Lower lobe of right lung (tissue), 2 donors: ENCODE results near the gene SLC45A2. TPM values are rescaled to one million over a fixed set of nuclear protein-coding genes. Genes with fewer than 3 reads are reported as not detected.

ENCODE experiments used
- ATAC-seq, 2 donors: fragments of 200-7000 bp; cut with Tn5 transposase; one replicate each; pipeline ENCODE4 v1.9.1; 2020 to 2022; ENCODE audit warnings: mild to moderate bottlenecking in 2 of 2, moderate library complexity in 2 of 2
- DNase-seq: peaks from one replicate; pipeline ENCODE4 v3.0.0-alpha.2; 2020
- H3K27ac ChIP-seq: fragments of 200-600 bp; one replicate; pipeline ENCODE4 v1.8.0; 2022
- H3K27me3 ChIP-seq: fragments of 200-600 bp; one replicate; pipeline ENCODE4 v1.8.0; 2022; ENCODE audit warnings: low read depth
- H3K36me3 ChIP-seq: fragments of 200-600 bp; one replicate; pipeline ENCODE4 v1.8.0; 2022; ENCODE audit warnings: mild to moderate bottlenecking
- H3K4me1 ChIP-seq: fragments of 200-600 bp; one replicate; pipeline ENCODE4 v1.8.0; 2022
- H3K4me3 ChIP-seq: fragments of 200-600 bp; one replicate; pipeline ENCODE4 v1.8.0; 2022; ENCODE audit warnings: mild to moderate bottlenecking
- H3K9me3 ChIP-seq: fragments of 200-600 bp; one replicate; pipeline ENCODE4 v1.8.0; 2022
- intact Hi-C: fragments of 100-400 bp; cut with DNase I; formaldehyde crosslinking; loops from one replicate; pipeline ENCODE4 v1.11.0; 2022
- total RNA-seq: library from RNA; stranded (reverse); fragmentation: NEBNext Ultra II Directional; extraction: Animal tissue kit (Norgen Biotek cat#: 25700); gene quantifications from one replicate; pipeline ENCODE4 v1.2.1, GENCODE V29; 2021
- TF ChIP-seq, protein P1 (sequence below): fragments of 200-600 bp; IDR thresholded peaks from one replicate; pipeline ENCODE4 v1.8.0; 2022; ENCODE audit warnings: antibody characterized with exemption, mild to moderate bottlenecking
- donor health status: DM: no; HTN: yes; CAD: no; lungs with severe emphysema.

The SLC45A2 gene
- total RNA-seq, 1 donor from 2014 or later = not detected

DNA sequence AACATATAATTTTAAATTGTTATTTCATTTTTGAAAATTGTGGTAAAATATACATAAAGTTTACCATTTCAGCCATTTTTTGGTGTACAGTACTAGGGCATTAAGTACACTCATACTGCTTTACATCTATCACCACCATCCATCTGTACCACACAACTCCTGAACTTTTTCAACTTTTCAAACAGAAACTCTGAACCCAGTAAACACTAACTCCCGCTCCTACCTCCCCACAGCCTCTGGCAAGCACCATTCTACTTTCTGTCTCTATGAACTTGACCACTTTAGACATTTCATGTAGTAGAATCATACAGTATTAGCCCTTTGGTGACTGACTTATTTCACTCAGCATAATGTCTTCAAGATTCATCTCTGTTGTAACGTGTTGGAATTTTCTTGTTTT lies 8.4 kb upstream of the SLC45A2 start:
- Histone ChIP-seq H3K9me3 (no peaks in the 10 kb centered on the region), H3K27ac (no peak overlapping the region), H3K4me3 (no peak overlapping the region), H3K27me3 (no peaks in the 10 kb centered on the region), H3K36me3 (peaks cover 26% of the 10 kb centered on the region), H3K4me1 (peaks cover 8% of the 10 kb centered on the region)
- TF ChIP-seq, protein P1, sequence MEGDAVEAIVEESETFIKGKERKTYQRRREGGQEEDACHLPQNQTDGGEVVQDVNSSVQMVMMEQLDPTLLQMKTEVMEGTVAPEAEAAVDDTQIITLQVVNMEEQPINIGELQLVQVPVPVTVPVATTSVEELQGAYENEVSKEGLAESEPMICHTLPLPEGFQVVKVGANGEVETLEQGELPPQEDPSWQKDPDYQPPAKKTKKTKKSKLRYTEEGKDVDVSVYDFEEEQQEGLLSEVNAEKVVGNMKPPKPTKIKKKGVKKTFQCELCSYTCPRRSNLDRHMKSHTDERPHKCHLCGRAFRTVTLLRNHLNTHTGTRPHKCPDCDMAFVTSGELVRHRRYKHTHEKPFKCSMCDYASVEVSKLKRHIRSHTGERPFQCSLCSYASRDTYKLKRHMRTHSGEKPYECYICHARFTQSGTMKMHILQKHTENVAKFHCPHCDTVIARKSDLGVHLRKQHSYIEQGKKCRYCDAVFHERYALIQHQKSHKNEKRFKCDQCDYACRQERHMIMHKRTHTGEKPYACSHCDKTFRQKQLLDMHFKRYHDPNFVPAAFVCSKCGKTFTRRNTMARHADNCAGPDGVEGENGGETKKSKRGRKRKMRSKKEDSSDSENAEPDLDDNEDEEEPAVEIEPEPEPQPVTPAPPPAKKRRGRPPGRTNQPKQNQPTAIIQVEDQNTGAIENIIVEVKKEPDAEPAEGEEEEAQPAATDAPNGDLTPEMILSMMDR = no peak
- ATAC-seq (no peak), DNase-seq (no peak)
- intact Hi-C loops = no loop called here

- DNase-seq = no peak
- TF ChIP-seq, protein P1 = no peak
- H3K27ac ChIP-seq = no peak overlapping the region
- no peaks in the 10 kb centered on the region for H3K9me3 ChIP-seq
- intact Hi-C loops = no loop called here
- H3K27me3 ChIP-seq = no peaks in the 10 kb centered on the region
- H3K4me3 ChIP-seq = no peak overlapping the region
- no peaks in the 10 kb centered on the region for H3K4me1 ChIP-seq
- ATAC-seq = no peak
- H3K36me3 ChIP-seq = peaks cover 32% of the 10 kb centered on the region
Measured at GRCh38 chr5:33985447-33985846, 954 bp upstream of the SLC45A2 start.

DNA sequence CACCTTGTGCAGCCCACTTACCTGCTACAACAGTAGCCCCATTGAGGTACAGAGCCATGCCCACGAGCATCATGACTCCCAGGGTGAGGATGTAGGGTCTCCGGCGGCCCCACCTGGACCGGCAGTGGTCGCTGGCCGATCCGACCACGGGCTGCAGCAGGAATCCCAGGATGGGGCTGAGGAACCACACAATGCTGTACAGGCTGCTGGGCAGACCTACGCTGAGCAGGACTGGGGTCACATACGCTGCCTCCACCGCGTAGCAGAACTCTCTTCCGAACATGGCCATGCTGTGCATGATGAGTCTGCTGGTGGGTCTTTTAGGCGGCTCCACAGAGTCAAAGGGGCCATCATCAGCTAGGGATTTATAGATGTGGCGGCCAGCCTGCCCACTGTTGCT lies 315 bp downstream of the SLC45A2 start:
- Histone ChIP-seq H3K4me1 (no peaks in the 10 kb centered on the region), H3K27me3 (no peaks in the 10 kb centered on the region), H3K27ac (no peak overlapping the region), H3K4me3 (no peak overlapping the region), H3K9me3 (no peaks in the 10 kb centered on the region), H3K36me3 (peaks cover 28% of the 10 kb centered on the region)
- ATAC-seq (peak in 1 of 2 donors; percentile 13), DNase-seq (no peak)
- TF ChIP-seq, protein P1 = no peak
- intact Hi-C loops = no loop called here

DNA sequence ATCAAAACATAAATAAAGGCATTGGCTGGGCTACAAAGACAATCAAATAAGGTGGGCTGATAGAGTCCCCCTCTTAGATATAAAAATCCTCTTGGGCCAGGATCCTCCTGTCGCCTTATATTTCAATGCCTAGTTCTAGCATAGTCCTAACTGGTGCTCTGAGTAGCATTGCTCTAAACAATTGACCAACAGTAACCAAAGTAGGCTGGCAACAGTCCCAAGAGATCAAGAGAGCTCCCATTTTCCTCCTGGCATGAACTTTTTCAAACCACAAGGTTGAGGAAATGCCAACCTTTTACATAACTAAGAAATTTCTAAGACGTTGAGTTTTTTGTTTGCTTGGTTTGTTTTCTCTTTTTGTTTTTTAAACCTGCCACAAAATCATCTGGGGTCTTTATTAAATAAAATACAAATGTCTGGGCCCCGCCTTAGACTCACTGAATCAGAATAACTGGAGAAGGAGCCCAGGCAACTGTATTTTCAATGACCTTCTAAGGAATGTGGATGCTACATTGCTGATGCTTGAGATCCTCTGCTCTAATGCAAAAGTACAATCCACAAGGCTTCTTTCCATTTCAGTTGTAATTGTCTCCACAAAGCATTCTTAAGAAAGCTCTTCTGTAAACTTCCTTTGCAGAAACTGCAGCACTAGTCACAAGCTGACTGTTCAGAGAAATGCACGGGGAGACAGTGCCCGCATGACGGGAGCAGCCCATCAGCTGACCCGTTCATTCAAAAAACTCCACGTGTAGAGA lies 2.9 kb downstream of the SLC45A2 start:
- TF ChIP-seq, protein P1 = no peak
- Histone ChIP-seq H3K9me3 (no peaks in the 10 kb centered on the region), H3K36me3 (peaks cover 2% of the 10 kb centered on the region), H3K27ac (no peak overlapping the region), H3K4me3 (no peak overlapping the region), H3K4me1 (no peaks in the 10 kb centered on the region), H3K27me3 (no peaks in the 10 kb centered on the region)
- intact Hi-C loops = no loop called here
- ATAC-seq (peak in 1 of 2 donors; percentile 51), DNase-seq (no peak)

- no peaks in the 10 kb centered on the region for H3K4me1 ChIP-seq
- H3K36me3 ChIP-seq = no peaks in the 10 kb centered on the region
- DNase-seq = no peak
- no peak overlapping the region for H3K27ac ChIP-seq
- intact Hi-C loops = no loop called here
- ATAC-seq = no peak
- TF ChIP-seq, protein P1 = no peak
- H3K4me3 ChIP-seq = no peak overlapping the region
- H3K9me3 ChIP-seq = no peaks in the 10 kb centered on the region
- H3K27me3 ChIP-seq = no peaks in the 10 kb centered on the region
Measured at GRCh38 chr5:33980030-33980429, 4.5 kb downstream of the SLC45A2 start.
